ENCODE results near the gene ZNF565. TPM values are rescaled to one million over a fixed set of nuclear protein-coding genes. Genes with fewer than 3 reads are reported as not detected.
A peak's percentile ranks its signal among the peaks of the same experiment; 100 is the strongest.

Gene ZNF565
- total and polyA plus RNA-seq, 2 experiments from 2014 or later: 2.1 to 2.6 TPM

DNA sequence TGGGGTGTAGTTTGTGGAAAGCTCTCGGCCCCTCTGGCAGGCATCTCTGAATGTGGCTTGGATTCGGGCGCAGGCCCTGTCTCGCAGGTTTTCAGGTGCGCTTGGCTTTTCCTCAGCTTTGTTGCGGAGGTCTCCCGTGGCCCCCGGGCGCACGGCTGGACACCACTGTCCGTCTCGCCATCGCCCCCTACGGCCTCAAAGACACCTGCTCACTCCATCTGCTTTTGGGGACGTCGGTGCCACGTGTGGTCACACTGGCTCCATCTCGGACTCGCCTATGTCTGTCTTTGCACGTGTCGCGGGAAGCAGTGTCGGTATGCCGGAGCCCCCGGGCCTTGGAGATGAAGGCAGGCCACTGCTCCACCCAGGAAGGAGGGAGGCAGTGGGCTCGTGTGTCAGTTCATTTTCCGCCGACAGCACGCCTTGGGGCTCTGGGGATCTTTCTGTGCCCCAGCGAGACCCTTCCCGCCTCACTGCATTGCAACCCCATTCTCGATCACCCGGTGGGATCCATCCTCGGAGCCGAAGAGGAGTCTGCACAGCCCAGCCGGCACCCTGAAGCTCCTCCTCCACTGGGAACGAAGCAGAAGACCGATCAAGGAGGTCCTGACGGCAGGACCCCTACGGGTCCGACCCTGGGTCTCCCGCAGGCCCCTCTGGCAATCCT is 42.5 kb upstream of the ZNF565 start:
- no peaks in the 10 kb centered on the region for H3K79me2 ChIP-seq (ENCODE audit: insufficient read depth)
- no peaks in the 10 kb centered on the region for H3K9me2 ChIP-seq (ENCODE audit: insufficient read depth)
- no peak overlapping the region for H3K27ac ChIP-seq
- no peaks in the 10 kb centered on the region for H4K20me1 ChIP-seq (ENCODE audit: insufficient read depth)
- in situ Hi-C loops (cut with MboI): loop anchor here (10.0 kb wide), 1 partner anchor 78 kb away; no protein-coding TSS in a partner anchor
- TF ChIP-seq EZH2 (IDR thresholded peaks at IDR 0.05; ENCODE audit: insufficient read depth, poor library complexity, severe bottlenecking) (no peak), EZH2phosphoT487 (IDR thresholded peaks at IDR 0.05; ENCODE audit: insufficient read depth, low read depth) (no peak)
- no peaks in the 10 kb centered on the region for H3K9me3 ChIP-seq (ENCODE audit: low read depth)
- WGBS, 2 experiments (ENCODE audit: low coverage in 1 of 2, low lambda C conversion rate in 2 of 2, missing lambda C conversion rate in 2 of 2): 59 to 62% methylated on average over 35 to 42 of the region's 42 CpGs
- peak overlapping the region; percentile 65 for H3K9ac ChIP-seq
- H3K27me3 ChIP-seq (replicated peaks; ENCODE audit: insufficient read depth): no peaks in the 10 kb centered on the region
- no peaks in the 10 kb centered on the region for H3K4me1 ChIP-seq (ENCODE audit: insufficient read depth)
- peak overlapping the region; percentile 71 for H2AFZ ChIP-seq
- no peaks in the 10 kb centered on the region for H3F3A ChIP-seq (ENCODE audit: insufficient read depth)
- no peaks in the 10 kb centered on the region for H3K36me3 ChIP-seq (ENCODE audit: low read depth)
- H3K4me3 ChIP-seq: peak overlapping the region; percentile 72
- peak overlapping the region; percentile 76 for H3K4me2 ChIP-seq (ENCODE audit: unreplicated experiment)
- no peak for DNase-seq

DNA sequence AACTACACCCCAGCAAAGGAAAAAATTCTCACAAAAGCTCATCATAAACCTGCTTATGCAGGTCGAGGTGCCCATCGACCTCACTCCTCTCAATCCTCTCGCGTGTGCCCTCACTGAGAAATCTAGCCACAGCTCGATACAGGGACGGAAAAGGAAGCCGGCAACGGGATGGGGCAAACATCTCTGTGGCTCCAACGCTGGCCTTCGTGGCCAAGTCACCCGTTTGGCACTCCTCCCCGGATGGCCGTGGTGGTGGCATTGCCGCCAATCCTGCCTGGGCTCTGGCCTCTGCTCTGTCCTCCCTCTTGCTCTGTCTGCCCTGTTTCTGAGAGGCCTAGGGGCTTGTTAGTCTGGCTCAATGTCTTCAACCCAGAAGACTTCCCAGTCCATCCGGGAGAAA is 41.6 kb upstream of the ZNF565 start:
- Histone ChIP-seq H4K20me1 (ENCODE audit: insufficient read depth) (no peaks in the 10 kb centered on the region), H3K36me3 (ENCODE audit: low read depth) (no peaks in the 10 kb centered on the region), H3K4me3 (no peak overlapping the region), H3K27ac (no peak overlapping the region), H3K27me3 (replicated peaks; ENCODE audit: insufficient read depth) (no peaks in the 10 kb centered on the region), H3F3A (ENCODE audit: insufficient read depth) (no peaks in the 10 kb centered on the region), H2AFZ (no peak overlapping the region), H3K9ac (no peak overlapping the region), H3K9me2 (ENCODE audit: insufficient read depth) (no peaks in the 10 kb centered on the region), H3K79me2 (ENCODE audit: insufficient read depth) (no peaks in the 10 kb centered on the region), H3K9me3 (ENCODE audit: low read depth) (no peaks in the 10 kb centered on the region), H3K4me2 (ENCODE audit: unreplicated experiment) (no peak overlapping the region), H3K4me1 (ENCODE audit: insufficient read depth) (no peaks in the 10 kb centered on the region)
- DNase-seq: no peak
- no peak for TF ChIP-seq EZH2phosphoT487 (IDR thresholded peaks at IDR 0.05; ENCODE audit: insufficient read depth, low read depth)
- no peak for TF ChIP-seq EZH2 (IDR thresholded peaks at IDR 0.05; ENCODE audit: insufficient read depth, poor library complexity, severe bottlenecking)
- WGBS, 2 experiments (ENCODE audit: low coverage in 1 of 2, low lambda C conversion rate in 2 of 2, missing lambda C conversion rate in 2 of 2): 85 to 88% methylated on average over 15 of the region's 15 CpGs
- in situ Hi-C loops (cut with MboI): loop anchor here (10.0 kb wide), 1 partner anchor 79 kb away; no protein-coding TSS in a partner anchor

DNA sequence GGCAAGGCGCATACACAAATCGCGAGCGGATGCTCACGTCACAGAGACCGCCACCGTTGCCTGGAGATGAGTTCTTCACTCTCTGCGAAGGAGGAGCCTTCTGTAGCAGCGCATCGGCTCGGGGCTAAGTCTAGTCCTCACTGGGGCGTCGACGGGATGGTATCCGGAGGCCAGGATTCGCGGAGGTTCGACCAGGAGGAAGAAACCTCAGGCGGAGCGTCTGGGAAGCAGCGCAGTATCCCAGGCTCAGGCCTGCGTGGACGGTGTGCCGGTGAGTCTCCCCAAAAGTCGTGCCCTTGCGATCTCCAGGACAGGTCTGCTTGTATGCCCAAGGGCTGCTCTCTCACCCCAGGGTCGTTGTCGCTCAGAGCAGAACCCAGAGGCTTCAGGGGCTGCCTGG is 40.9 kb upstream of the ZNF565 start:
- Histone ChIP-seq H3K9me2 (ENCODE audit: insufficient read depth) (no peaks in the 10 kb centered on the region), H3K4me3 (no peak overlapping the region), H3K36me3 (ENCODE audit: low read depth) (no peaks in the 10 kb centered on the region), H3K79me2 (ENCODE audit: insufficient read depth) (no peaks in the 10 kb centered on the region), H3K27me3 (replicated peaks; ENCODE audit: insufficient read depth) (no peaks in the 10 kb centered on the region), H3K9ac (no peak overlapping the region), H4K20me1 (ENCODE audit: insufficient read depth) (no peaks in the 10 kb centered on the region), H2AFZ (no peak overlapping the region), H3K9me3 (ENCODE audit: low read depth) (no peaks in the 10 kb centered on the region), H3K4me2 (ENCODE audit: unreplicated experiment) (no peak overlapping the region), H3K4me1 (ENCODE audit: insufficient read depth) (no peaks in the 10 kb centered on the region), H3F3A (ENCODE audit: insufficient read depth) (no peaks in the 10 kb centered on the region), H3K27ac (no peak overlapping the region)
- in situ Hi-C loops (cut with MboI): loop anchor here (10.0 kb wide), 1 partner anchor 79 kb away; no protein-coding TSS in a partner anchor
- no peak for TF ChIP-seq EZH2 (IDR thresholded peaks at IDR 0.05; ENCODE audit: insufficient read depth, poor library complexity, severe bottlenecking)
- no peak for TF ChIP-seq EZH2phosphoT487 (IDR thresholded peaks at IDR 0.05; ENCODE audit: insufficient read depth, low read depth)
- no peak for DNase-seq
- 82 to 91% methylated on average over 28 of the region's 28 CpGs for WGBS, 2 experiments (ENCODE audit: low coverage in 1 of 2, low lambda C conversion rate in 2 of 2, missing lambda C conversion rate in 2 of 2)

DNA sequence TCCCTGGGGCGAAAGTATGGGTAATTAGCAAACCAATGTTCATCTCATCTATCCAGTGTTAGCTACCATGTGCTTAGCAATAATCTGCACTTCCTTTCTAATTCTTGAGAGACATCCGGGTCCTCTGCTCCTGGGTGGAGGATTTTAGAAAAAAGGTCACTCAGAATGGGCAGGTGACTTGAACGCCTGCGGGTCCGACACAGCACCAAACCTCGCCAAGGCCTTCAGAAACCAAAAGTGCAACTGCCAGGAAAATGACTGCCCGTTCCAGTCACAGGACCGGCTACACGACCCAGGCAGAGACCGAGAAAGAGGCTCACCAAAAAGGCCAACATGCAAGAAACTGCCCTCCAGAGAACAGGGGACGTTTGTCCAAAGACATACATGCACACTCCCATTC is 40.4 kb upstream of the ZNF565 start:
- Histone ChIP-seq H3F3A (ENCODE audit: insufficient read depth) (no peaks in the 10 kb centered on the region), H3K9ac (no peak overlapping the region), H3K4me2 (ENCODE audit: unreplicated experiment) (no peak overlapping the region), H3K4me1 (ENCODE audit: insufficient read depth) (no peaks in the 10 kb centered on the region), H3K36me3 (ENCODE audit: low read depth) (no peaks in the 10 kb centered on the region), H2AFZ (no peak overlapping the region), H3K4me3 (no peak overlapping the region), H3K9me3 (ENCODE audit: low read depth) (no peaks in the 10 kb centered on the region), H3K9me2 (ENCODE audit: insufficient read depth) (no peaks in the 10 kb centered on the region), H3K27me3 (replicated peaks; ENCODE audit: insufficient read depth) (no peaks in the 10 kb centered on the region), H3K27ac (no peak overlapping the region), H4K20me1 (ENCODE audit: insufficient read depth) (no peaks in the 10 kb centered on the region), H3K79me2 (ENCODE audit: insufficient read depth) (no peaks in the 10 kb centered on the region)
- DNase-seq: no peak
- TF ChIP-seq EZH2 (IDR thresholded peaks at IDR 0.05; ENCODE audit: insufficient read depth, poor library complexity, severe bottlenecking) (no peak), EZH2phosphoT487 (IDR thresholded peaks at IDR 0.05; ENCODE audit: insufficient read depth, low read depth) (no peak)
- in situ Hi-C loops (cut with MboI): loop anchor here (10.0 kb wide), 1 partner anchor 80 kb away; no protein-coding TSS in a partner anchor
- 82 to 85% methylated on average over 11 of the region's 11 CpGs for WGBS, 2 experiments (ENCODE audit: low coverage in 1 of 2, low lambda C conversion rate in 2 of 2, missing lambda C conversion rate in 2 of 2)

Data from GM23248 (cell line).